Keratinocyte (primary cell): ENCODE results near the gene MACROH2A1. TPM values are rescaled to one million over a fixed set of nuclear protein-coding genes. Genes with fewer than 3 reads are reported as not detected.

Source experiments
- DNase-seq: peaks from one replicate; pipeline ENCODE4 v3.0.0-alpha.2; 2011; ENCODE audit warnings: low read depth, missing footprints, low spot score
- FAIRE-seq: peaks from 2 replicates; lab custom pipeline; 2011; peaks lifted over from hg19 to GRCh38; lab: Jason Lieb, UNC
- H2AFZ ChIP-seq: 2 replicates; pipeline ENCODE4 v1.6.0; 2012; ENCODE audit warnings: low read length, control low read depth, inconsistent platforms; ENCODE audit not compliant: control insufficient read depth
- H3K27ac ChIP-seq: 2 replicates; pipeline ENCODE4 v1.5.1; 2011; ENCODE audit warnings: low read length; ENCODE audit not compliant: control insufficient read depth, insufficient read depth
- H3K27me3 ChIP-seq: 3 replicates; pipeline ENCODE4 v1.6.0; 2011; ENCODE audit warnings: low read length; ENCODE audit not compliant: control insufficient read depth, insufficient read depth; ENCODE audit errors: extremely low read depth
- H3K36me3 ChIP-seq, 2 experiments: 2 replicates in 1 of 2; 3 replicates in 1 of 2; pipeline ENCODE4 v1.5.1; 2011; ENCODE audit warnings: low read length in 2 of 2, mild to moderate bottlenecking in 1 of 2; ENCODE audit not compliant: control insufficient read depth in 2 of 2, insufficient read depth in 2 of 2; ENCODE audit errors: extremely low read depth in 1 of 2
- H3K4me1 ChIP-seq: 3 replicates; pipeline ENCODE4 v1.5.1; 2011; ENCODE audit warnings: low read length; ENCODE audit not compliant: control insufficient read depth, insufficient read depth; ENCODE audit errors: extremely low read depth
- H3K4me2 ChIP-seq: 3 replicates; pipeline ENCODE4 v1.6.0; 2011; ENCODE audit warnings: low read depth, low read length; ENCODE audit not compliant: control insufficient read depth, insufficient read depth; ENCODE audit errors: extremely low read depth
- H3K4me3 ChIP-seq, 3 experiments: fragments of 200-600 bp in 1 of 3; sonication (generic) in 1 of 3; 2 replicates in 2 of 3; 3 replicates in 1 of 3; pipeline ENCODE4 v1.5.1; 2011 to 2016; ENCODE audit warnings: low read length in 3 of 3, mild to moderate bottlenecking in 3 of 3, control low read depth in 2 of 3, inconsistent platforms in 1 of 3, low read depth in 1 of 3, mixed read lengths in 1 of 3, mixed run types in 1 of 3, moderate library complexity in 1 of 3; ENCODE audit not compliant: control insufficient read depth in 2 of 3, insufficient read depth in 2 of 3; ENCODE audit errors: extremely low read depth in 1 of 3
- H3K79me2 ChIP-seq: 2 replicates; pipeline ENCODE4 v1.6.0; 2012; ENCODE audit warnings: low read length; ENCODE audit not compliant: control insufficient read depth, insufficient read depth
- H3K9ac ChIP-seq: 3 replicates; pipeline ENCODE4 v1.6.0; 2011; ENCODE audit warnings: low read length; ENCODE audit not compliant: control insufficient read depth, insufficient read depth; ENCODE audit errors: extremely low read depth
- H3K9me1 ChIP-seq: 3 replicates; pipeline ENCODE4 v1.6.0; 2011; ENCODE audit warnings: low read length; ENCODE audit not compliant: control insufficient read depth, insufficient read depth; ENCODE audit errors: extremely low read depth
- H3K9me3 ChIP-seq: 2 replicates; pipeline ENCODE4 v1.5.1; 2012; ENCODE audit warnings: low read depth, low read length; ENCODE audit not compliant: control insufficient read depth
- H4K20me1 ChIP-seq: 3 replicates; pipeline ENCODE4 v1.6.0; 2011; ENCODE audit warnings: low read length; ENCODE audit not compliant: control insufficient read depth, insufficient read depth; ENCODE audit errors: extremely low read depth
- CTCF ChIP-seq, 3 experiments: IDR thresholded peaks in 1 of 3; conservative IDR thresholded peaks in 1 of 3; optimal IDR thresholded peaks in 1 of 3; 2 replicates in 2 of 3; 3 replicates in 1 of 3; pipeline versions ENCODE3 to v1.5.1; 2011; ENCODE audit warnings: low read length in 3 of 3, mild to moderate bottlenecking in 3 of 3, moderate library complexity in 2 of 3, control low read depth in 1 of 3, inconsistent platforms in 1 of 3; ENCODE audit not compliant: insufficient read depth in 2 of 3; ENCODE audit errors: extremely low read depth in 1 of 3
- EZH2 ChIP-seq: IDR thresholded peaks from one replicate; pipeline ENCODE4 v1.6.1; 2012; ENCODE audit warnings: inconsistent platforms, mild to moderate bottlenecking, low read length, moderate library complexity
- dilution Hi-C: fragments of 300-500 bp; cut with MboI; formaldehyde crosslinking; loops from one replicate; pipeline ENCODE4 v1.7.0; 2020; ENCODE audit warnings: low sequenced_read_pairs; ENCODE audit not compliant: extremely low pct_ligation_motif_present
- polyA plus RNA-seq, 5 experiments: library from polyadenylated mRNA; depleted of rRNA in 3 of 5; stranded (reverse) in 3 of 5; stranded (forward) in 1 of 5; unstranded in 1 of 5; fragments of >200 nt; gene quantifications; 1 replicate in 1 of 5; 2 replicates in 3 of 5; 3 replicates in 1 of 5; pipeline versions ENCODE4 v1.2.1 to v1.2.3, GENCODE V29; 2011 to 2012; ENCODE audit warnings: missing spikeins in 2 of 5, low read depth in 1 of 5, low replicate concordance in 1 of 5

Gene MACROH2A1
- polyA plus RNA-seq, 1 donor (not counting 4 experiments of a cell fraction or from before 2014, with no cell fraction given) = 208 TPM

- dilution Hi-C loops = no loop called here
- Histone ChIP-seq H3K4me2 (no peak overlapping the region), H4K20me1 (no peaks in the 10 kb centered on the region), H3K27me3 (peaks cover 25% of the 10 kb centered on the region), H3K36me3 (no peaks in the 10 kb centered on the region), H3K4me1 (peaks cover 4% of the 10 kb centered on the region), H3K9ac (no peak overlapping the region), H3K4me3 (no peak overlapping the region), H3K9me1 (no peaks in the 10 kb centered on the region), H3K79me2 (no peaks in the 10 kb centered on the region), H3K27ac (no peak overlapping the region), H3K9me3 (no peaks in the 10 kb centered on the region), H2AFZ (no peak overlapping the region)
- no peak for FAIRE-seq
- no peak for TF ChIP-seq CTCF (optimal IDR thresholded peaks at IDR 0.05 in 1 of 3, IDR thresholded peaks at IDR 0.05 in 1 of 3, conservative IDR thresholded peaks at IDR 0.05 in 1 of 3; ENCODE audit: extremely low read depth in 1 of 3, insufficient read depth in 2 of 3, low read length in 3 of 3)
- TF ChIP-seq EZH2 = no peak
- DNase-seq = no peak
Measured at GRCh38 chr5:135434591-135435466, 35.8 kb upstream of the MACROH2A1 start.

- H3K4me3 ChIP-seq = no peak overlapping the region
- dilution Hi-C loops = no loop called here
- H3K9me3 ChIP-seq = peaks cover under 1% of the 10 kb centered on the region
- H3K4me2 ChIP-seq = no peak overlapping the region
- no peak overlapping the region for H3K9ac ChIP-seq
- no peaks in the 10 kb centered on the region for H3K79me2 ChIP-seq
- no peak overlapping the region for H3K27ac ChIP-seq
- H2AFZ ChIP-seq = no peak overlapping the region
- no peaks in the 10 kb centered on the region for H4K20me1 ChIP-seq
- peaks cover 26% of the 10 kb centered on the region for H3K27me3 ChIP-seq
- no peaks in the 10 kb centered on the region for H3K9me1 ChIP-seq
- H3K36me3 ChIP-seq = no peaks in the 10 kb centered on the region
- FAIRE-seq (no peak), DNase-seq (no peak)
- H3K4me1 ChIP-seq = peaks cover 4% of the 10 kb centered on the region
- no peak for TF ChIP-seq CTCF (optimal IDR thresholded peaks at IDR 0.05 in 1 of 3, IDR thresholded peaks at IDR 0.05 in 1 of 3, conservative IDR thresholded peaks at IDR 0.05 in 1 of 3; ENCODE audit: extremely low read depth in 1 of 3, insufficient read depth in 2 of 3, low read length in 3 of 3)
- TF ChIP-seq EZH2 = no peak
Measured at GRCh38 chr5:135433681-135434426, 34.8 kb upstream of the MACROH2A1 start.
